Ishikawa (cell line): ENCODE data around the gene AHCYL1.

Experiments
- CEBPB ChIP-seq: IDR thresholded peaks from 2 replicates; pipeline ENCODE4 v1.6.1; 2012
- CREB1 ChIP-seq: IDR thresholded peaks from 2 replicates; pipeline ENCODE4 v1.6.1; 2012; ENCODE audit warnings: low read depth
- EGR1 ChIP-seq: IDR thresholded peaks from 2 replicates; pipeline ENCODE4 v1.6.1; 2012
- EP300 ChIP-seq: IDR thresholded peaks from 2 replicates; pipeline ENCODE4 v1.6.1; 2012; ENCODE audit warnings: borderline replicate concordance
- FOXM1 ChIP-seq: IDR thresholded peaks from 2 replicates; pipeline ENCODE4 v1.6.1; 2012; ENCODE audit warnings: low read depth, borderline replicate concordance
- NFIC ChIP-seq: IDR thresholded peaks from 2 replicates; pipeline ENCODE4 v1.6.1; 2012
- RAD21 ChIP-seq: IDR thresholded peaks from 2 replicates; pipeline ENCODE4 v1.6.1; 2012; ENCODE audit warnings: low read depth
- TAF1 ChIP-seq: IDR thresholded peaks from 2 replicates; pipeline ENCODE4 v1.6.1; 2012; ENCODE audit warnings: low read depth, mild to moderate bottlenecking
- TCF12 ChIP-seq: IDR thresholded peaks from 2 replicates; pipeline ENCODE4 v1.6.1; 2012; ENCODE audit warnings: low read depth
- TEAD4 ChIP-seq: IDR thresholded peaks from 2 replicates; pipeline ENCODE4 v1.6.1; 2012
- YY1 ChIP-seq: IDR thresholded peaks from 2 replicates; pipeline ENCODE4 v1.6.1; 2012; ENCODE audit warnings: low read depth
- ZBTB7A ChIP-seq: IDR thresholded peaks from 2 replicates; pipeline ENCODE4 v1.6.1; 2012; ENCODE audit warnings: low read depth
- TF ChIP-seq, protein P1 (sequence below): IDR thresholded peaks from 2 replicates; pipeline ENCODE4 v1.6.1; 2012
- TF ChIP-seq, protein P2 (sequence below): IDR thresholded peaks from 2 replicates; pipeline ENCODE4 v1.6.1; 2012
- TF ChIP-seq, protein P3 (sequence below): IDR thresholded peaks from 2 replicates; pipeline ENCODE4 v1.6.1; 2012; ENCODE audit warnings: low read depth, mild to moderate bottlenecking

The AHCYL1 gene

GRCh38 chr1:110008971-110009565, 24.5 kb downstream of the AHCYL1 start:
- no peak for TF ChIP-seq YY1

GRCh38 chr1:110011527-110012041, 27.0 kb downstream of the AHCYL1 start:
- TF ChIP-seq, protein P1, sequence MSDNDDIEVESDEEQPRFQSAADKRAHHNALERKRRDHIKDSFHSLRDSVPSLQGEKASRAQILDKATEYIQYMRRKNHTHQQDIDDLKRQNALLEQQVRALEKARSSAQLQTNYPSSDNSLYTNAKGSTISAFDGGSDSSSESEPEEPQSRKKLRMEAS, result no peak
- TF ChIP-seq TEAD4 (no peak), EGR1 (no peak), FOXM1 (no peak), RAD21 (peak; percentile 63), ZBTB7A (no peak), CREB1 (no peak)
- TF ChIP-seq, protein P2, sequence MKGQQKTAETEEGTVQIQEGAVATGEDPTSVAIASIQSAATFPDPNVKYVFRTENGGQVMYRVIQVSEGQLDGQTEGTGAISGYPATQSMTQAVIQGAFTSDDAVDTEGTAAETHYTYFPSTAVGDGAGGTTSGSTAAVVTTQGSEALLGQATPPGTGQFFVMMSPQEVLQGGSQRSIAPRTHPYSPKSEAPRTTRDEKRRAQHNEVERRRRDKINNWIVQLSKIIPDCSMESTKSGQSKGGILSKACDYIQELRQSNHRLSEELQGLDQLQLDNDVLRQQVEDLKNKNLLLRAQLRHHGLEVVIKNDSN, result no peak

DNA sequence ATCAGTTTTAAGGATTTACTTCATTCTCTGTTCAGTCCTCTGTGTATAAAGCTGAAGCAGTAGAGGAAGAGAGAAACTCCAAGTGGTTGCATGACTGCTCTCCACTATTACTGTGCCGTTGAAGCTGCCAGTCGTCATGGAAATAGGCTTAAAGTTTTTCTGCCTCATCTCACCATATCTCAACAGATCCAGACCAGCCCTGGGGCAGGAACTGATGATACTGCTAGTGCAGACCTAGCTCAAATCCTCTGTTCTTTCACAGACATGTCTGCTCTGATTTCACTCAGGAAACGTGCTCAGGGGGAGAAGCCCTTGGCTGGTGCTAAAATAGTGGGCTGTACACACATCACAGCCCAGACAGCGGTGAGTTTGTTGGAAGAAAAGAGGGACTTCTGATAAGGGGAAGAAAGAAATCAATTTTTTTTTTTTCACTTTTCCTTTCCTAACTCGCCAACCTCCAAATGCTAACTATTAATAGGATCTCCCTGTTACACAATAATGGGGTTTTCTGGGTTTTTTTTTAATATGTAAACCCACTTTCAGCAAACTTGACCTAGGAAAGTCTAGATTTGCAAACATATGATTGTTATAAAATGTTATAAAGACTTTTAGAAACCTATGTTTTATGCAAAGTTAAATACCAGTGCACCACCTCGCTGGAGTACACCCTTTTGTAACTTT, 27.7 kb downstream of the AHCYL1 start:
- TF ChIP-seq EP300, result no peak

- no peak for TF ChIP-seq CREB1
- no peak for TF ChIP-seq TAF1
- TF ChIP-seq, protein P1, result no peak
- TF ChIP-seq TCF12, result no peak
- TF ChIP-seq YY1, result no peak
- TF ChIP-seq EP300, result no peak
- no peak for TF ChIP-seq RAD21
- no peak for TF ChIP-seq CEBPB
- no peak for TF ChIP-seq EGR1
- TF ChIP-seq FOXM1, result no peak
- TF ChIP-seq, protein P3, sequence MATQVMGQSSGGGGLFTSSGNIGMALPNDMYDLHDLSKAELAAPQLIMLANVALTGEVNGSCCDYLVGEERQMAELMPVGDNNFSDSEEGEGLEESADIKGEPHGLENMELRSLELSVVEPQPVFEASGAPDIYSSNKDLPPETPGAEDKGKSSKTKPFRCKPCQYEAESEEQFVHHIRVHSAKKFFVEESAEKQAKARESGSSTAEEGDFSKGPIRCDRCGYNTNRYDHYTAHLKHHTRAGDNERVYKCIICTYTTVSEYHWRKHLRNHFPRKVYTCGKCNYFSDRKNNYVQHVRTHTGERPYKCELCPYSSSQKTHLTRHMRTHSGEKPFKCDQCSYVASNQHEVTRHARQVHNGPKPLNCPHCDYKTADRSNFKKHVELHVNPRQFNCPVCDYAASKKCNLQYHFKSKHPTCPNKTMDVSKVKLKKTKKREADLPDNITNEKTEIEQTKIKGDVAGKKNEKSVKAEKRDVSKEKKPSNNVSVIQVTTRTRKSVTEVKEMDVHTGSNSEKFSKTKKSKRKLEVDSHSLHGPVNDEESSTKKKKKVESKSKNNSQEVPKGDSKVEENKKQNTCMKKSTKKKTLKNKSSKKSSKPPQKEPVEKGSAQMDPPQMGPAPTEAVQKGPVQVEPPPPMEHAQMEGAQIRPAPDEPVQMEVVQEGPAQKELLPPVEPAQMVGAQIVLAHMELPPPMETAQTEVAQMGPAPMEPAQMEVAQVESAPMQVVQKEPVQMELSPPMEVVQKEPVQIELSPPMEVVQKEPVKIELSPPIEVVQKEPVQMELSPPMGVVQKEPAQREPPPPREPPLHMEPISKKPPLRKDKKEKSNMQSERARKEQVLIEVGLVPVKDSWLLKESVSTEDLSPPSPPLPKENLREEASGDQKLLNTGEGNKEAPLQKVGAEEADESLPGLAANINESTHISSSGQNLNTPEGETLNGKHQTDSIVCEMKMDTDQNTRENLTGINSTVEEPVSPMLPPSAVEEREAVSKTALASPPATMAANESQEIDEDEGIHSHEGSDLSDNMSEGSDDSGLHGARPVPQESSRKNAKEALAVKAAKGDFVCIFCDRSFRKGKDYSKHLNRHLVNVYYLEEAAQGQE, result no peak
- TF ChIP-seq, protein P2, result no peak
- TF ChIP-seq TEAD4, result no peak
- TF ChIP-seq ZBTB7A, result no peak
- TF ChIP-seq NFIC, result no peak
Observed at GRCh38 chr1:110017792-110018191, 33.2 kb downstream of the AHCYL1 start.

GRCh38 chr1:110018396-110018795, 33.8 kb downstream of the AHCYL1 start:
- TF ChIP-seq, protein P1, result no peak
- TF ChIP-seq RAD21 (no peak), TAF1 (no peak), NFIC (no peak), EGR1 (no peak), ZBTB7A (no peak), CREB1 (no peak), TEAD4 (no peak), TCF12 (no peak), CEBPB (no peak), FOXM1 (no peak), YY1 (no peak), EP300 (no peak)
- TF ChIP-seq, protein P2, result no peak
- TF ChIP-seq, protein P3, result no peak
